Neural progenitor cell (in vitro differentiated cells): ENCODE results near the gene DEFB129.

Experiments
- CTCF ChIP-seq: fragments of 200-600 bp; sonication (generic); IDR thresholded peaks from 2 replicates; pipeline ENCODE4 v1.5.1; 2017; ENCODE audit warnings: antibody characterized with exemption, mild to moderate bottlenecking
- EZH2 ChIP-seq: fragments of 200-600 bp; sonication (generic); IDR thresholded peaks from 2 replicates; pipeline ENCODE4 v1.6.1; 2017; ENCODE audit warnings: antibody characterized with exemption, mild to moderate bottlenecking, moderate library complexity
- EZH2phosphoT487 ChIP-seq: fragments of 200-600 bp; sonication (generic); IDR thresholded peaks from 2 replicates; pipeline ENCODE4 v1.6.1; 2017; ENCODE audit warnings: antibody characterized with exemption

GRCh38 chr20:277496-277781 is 50.4 kb downstream of the DEFB129 start:
- TF ChIP-seq EZH2phosphoT487 (no peak), CTCF (no peak), EZH2 (no peak)
